Trophoblast cell (in vitro differentiated cells and primary cell): ENCODE results near the gene C19orf38.
A peak's percentile ranks its signal among the peaks of the same experiment; 100 is the strongest.

ENCODE experiments used
- DNase-seq, 2 donors: peaks; one replicate each; pipeline ENCODE4 v3.0.0-alpha.2; 2016
- H2AFZ ChIP-seq: 2 replicates; pipeline ENCODE4 v1.6.1; 2013; ENCODE audit warnings: low read length, moderate library complexity, mild to moderate bottlenecking; ENCODE audit not compliant: insufficient read depth, poor library complexity
- H2AK5ac ChIP-seq: 2 replicates; pipeline ENCODE4 v1.6.1; 2013; ENCODE audit warnings: mild to moderate bottlenecking, low read length
- H2BK120ac ChIP-seq: 2 replicates; pipeline ENCODE4 v1.6.1; 2013; ENCODE audit warnings: low read length, mild to moderate bottlenecking, moderate library complexity; ENCODE audit not compliant: insufficient read depth, poor library complexity
- H2BK12ac ChIP-seq: 2 replicates; pipeline ENCODE4 v1.6.1; 2013; ENCODE audit warnings: mild to moderate bottlenecking, low read length, moderate library complexity
- H2BK5ac ChIP-seq: 2 replicates; pipeline ENCODE4 v1.6.1; 2013; ENCODE audit warnings: low read length, low read depth, moderate library complexity, mild to moderate bottlenecking; ENCODE audit not compliant: poor library complexity
- H3K14ac ChIP-seq: 2 replicates; pipeline ENCODE4 v1.6.1; 2013; ENCODE audit warnings: mild to moderate bottlenecking, low read length
- H3K18ac ChIP-seq: 2 replicates; pipeline ENCODE4 v1.6.1; 2013; ENCODE audit warnings: mild to moderate bottlenecking, low read length
- H3K23ac ChIP-seq: 2 replicates; pipeline ENCODE4 v1.6.1; 2013; ENCODE audit warnings: low read length
- H3K27ac ChIP-seq: 2 replicates; pipeline ENCODE4 v1.5.1; 2013; ENCODE audit warnings: low read depth, mild to moderate bottlenecking, inconsistent platforms, low read length, moderate library complexity
- H3K27me3 ChIP-seq: 2 replicates; pipeline ENCODE4 v1.6.1; 2013; ENCODE audit warnings: inconsistent platforms, mild to moderate bottlenecking, low read length, moderate library complexity; ENCODE audit not compliant: insufficient read depth
- H3K36me3 ChIP-seq, 2 experiments: 1 replicate in 1 of 2; 2 replicates in 1 of 2; pipeline ENCODE4 v1.6.1; 2013; ENCODE audit warnings: low read length in 2 of 2, mild to moderate bottlenecking in 2 of 2, moderate library complexity in 1 of 2; ENCODE audit not compliant: insufficient read depth in 2 of 2, control insufficient read depth in 1 of 2
- H3K4ac ChIP-seq: 2 replicates; pipeline ENCODE4 v1.6.1; 2013; ENCODE audit warnings: low read depth, mild to moderate bottlenecking, low read length, moderate library complexity
- H3K4me1 ChIP-seq, 2 experiments: 1 replicate in 1 of 2; 2 replicates in 1 of 2; pipeline ENCODE4 v1.6.1; 2013; ENCODE audit warnings: low read length in 2 of 2, mild to moderate bottlenecking in 2 of 2, moderate library complexity in 1 of 2; ENCODE audit not compliant: insufficient read depth in 2 of 2, control insufficient read depth in 1 of 2
- H3K4me2 ChIP-seq: 2 replicates; pipeline ENCODE4 v1.6.1; 2013; ENCODE audit warnings: inconsistent platforms, mild to moderate bottlenecking, low read length, moderate library complexity
- H3K4me3 ChIP-seq: 2 replicates; pipeline ENCODE4 v1.5.1; 2013; ENCODE audit warnings: mild to moderate bottlenecking, low read depth, low read length, inconsistent platforms
- H3K79me1 ChIP-seq: one replicate; pipeline ENCODE4 v1.6.1; 2013; ENCODE audit warnings: low read length
- H3K79me2 ChIP-seq: 2 replicates; pipeline ENCODE4 v1.6.1; 2013; ENCODE audit warnings: low read length, mild to moderate bottlenecking; ENCODE audit not compliant: control insufficient read depth, insufficient read depth, poor library complexity
- H3K9ac ChIP-seq: 2 replicates; pipeline ENCODE4 v1.6.1; 2013; ENCODE audit warnings: mild to moderate bottlenecking, low read length
- H3K9me3 ChIP-seq: 2 replicates; pipeline ENCODE4 v1.6.1; 2013; ENCODE audit warnings: low read depth, mild to moderate bottlenecking, control low read depth, inconsistent platforms, low read length; ENCODE audit not compliant: insufficient read depth
- H4K12ac ChIP-seq: 2 replicates; pipeline ENCODE4 v1.6.1; 2013; ENCODE audit warnings: low read depth, mild to moderate bottlenecking, low read length, moderate library complexity
- H4K8ac ChIP-seq: 2 replicates; pipeline ENCODE4 v1.6.1; 2013; ENCODE audit warnings: low read depth, mild to moderate bottlenecking, low read length, moderate library complexity
- H4K91ac ChIP-seq: one replicate; pipeline ENCODE4 v1.6.1; 2013; ENCODE audit warnings: low read depth, mild to moderate bottlenecking, low read length, moderate library complexity
- WGBS: extraction: QIAGEN DNeasy Blood & Tissue Kit; methylation state at CpG from one replicate; pipeline ENCODE4 v1.1.7; 2013; ENCODE audit warnings: missing lambda C conversion rate; ENCODE audit not compliant: insufficient read length, insufficient coverage; ENCODE audit errors: extremely low coverage; 5-methylcytosine and 5-hydroxymethylcytosine counted together

Gene C19orf38

DNA sequence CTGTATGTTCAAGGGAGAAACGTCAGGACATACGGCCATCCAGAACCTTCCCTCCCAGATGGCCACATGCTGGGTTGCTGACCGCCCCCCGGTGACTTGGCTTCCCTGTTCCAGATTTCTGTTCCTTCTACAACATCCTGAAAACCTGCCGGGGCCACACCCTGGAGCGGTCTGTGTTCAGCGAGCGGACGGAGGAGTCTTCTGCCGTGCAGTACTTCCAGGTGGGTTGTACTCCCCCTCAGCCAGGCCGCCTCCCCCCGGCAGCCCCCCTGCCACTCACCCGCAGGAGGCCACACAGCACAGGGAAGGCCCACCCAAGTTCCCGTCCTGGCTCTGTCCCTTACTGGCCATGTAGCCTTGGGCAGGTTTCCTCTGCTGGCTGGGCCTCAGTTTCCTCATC, 59.7 kb downstream of the C19orf38 start:
- no peak overlapping the region for H2BK120ac ChIP-seq
- H3K27me3 ChIP-seq = no peaks in the 10 kb centered on the region
- H2BK12ac ChIP-seq = no peak overlapping the region
- no peak overlapping the region for H3K4me2 ChIP-seq
- no peak for DNase-seq
- no peak overlapping the region for H3K14ac ChIP-seq
- H4K91ac ChIP-seq = no peak overlapping the region
- no peak overlapping the region for H2AK5ac ChIP-seq
- H3K4me1 ChIP-seq = peaks cover 5 to 6% of the 10 kb centered on the region in 2 experiments
- no peak overlapping the region for H3K4me3 ChIP-seq
- H4K12ac ChIP-seq = no peak overlapping the region
- peaks cover 1% of the 10 kb centered on the region for H3K79me2 ChIP-seq
- no CpG with 5 or more reads among the region's 14 CpGs for WGBS
- no peak overlapping the region for H2AFZ ChIP-seq
- peaks cover 3% of the 10 kb centered on the region for H3K79me1 ChIP-seq
- no peak overlapping the region for H2BK5ac ChIP-seq
- H4K8ac ChIP-seq = no peak overlapping the region
- H3K4ac ChIP-seq = no peak overlapping the region
- H3K18ac ChIP-seq = no peak overlapping the region
- no peak overlapping the region for H3K27ac ChIP-seq
- H3K23ac ChIP-seq = no peak overlapping the region
- H3K9ac ChIP-seq = no peak overlapping the region
- H3K36me3 ChIP-seq = peaks cover 37 to 50% of the 10 kb centered on the region in 2 experiments
- H3K9me3 ChIP-seq = no peaks in the 10 kb centered on the region

DNA sequence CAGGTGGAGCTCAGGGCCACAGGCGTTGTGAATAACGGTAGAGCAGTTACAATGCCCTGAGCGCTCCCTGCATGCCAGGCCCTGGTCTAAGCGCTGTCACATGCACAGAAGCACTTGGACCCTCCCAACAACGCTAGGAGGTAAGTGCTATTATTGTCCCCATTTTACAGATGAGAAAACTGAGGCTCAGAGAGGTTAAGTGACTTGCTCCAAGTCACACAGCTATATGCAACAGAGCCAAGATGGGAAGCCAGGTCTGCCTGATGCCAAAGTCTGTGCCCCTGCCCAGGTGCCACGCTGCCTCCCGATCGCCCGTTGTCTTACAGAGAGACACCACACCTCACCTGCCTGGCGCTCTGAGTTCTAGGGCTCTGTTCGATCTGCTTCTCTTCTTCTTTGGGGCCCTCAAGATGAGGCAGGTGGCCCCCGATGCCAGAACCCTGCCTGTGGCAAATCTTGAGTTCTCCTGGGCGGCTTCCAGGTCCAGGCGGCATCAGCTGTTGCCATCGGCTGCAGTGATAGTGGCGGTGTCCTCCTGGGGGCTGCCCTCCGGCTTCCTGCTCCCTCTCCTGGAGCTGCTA, 60.3 kb downstream of the C19orf38 start:
- peaks cover 1% of the 10 kb centered on the region for H3K79me2 ChIP-seq
- no peak overlapping the region for H3K14ac ChIP-seq
- H2AK5ac ChIP-seq = no peak overlapping the region
- no peak overlapping the region for H3K4ac ChIP-seq
- H4K91ac ChIP-seq = no peak overlapping the region
- H3K36me3 ChIP-seq = peaks cover 39 to 50% of the 10 kb centered on the region in 2 experiments
- H3K27ac ChIP-seq = no peak overlapping the region
- peak overlapping the region; percentile 10 for H3K4me3 ChIP-seq
- H4K8ac ChIP-seq = no peak overlapping the region
- no peak overlapping the region for H4K12ac ChIP-seq
- H3K27me3 ChIP-seq = no peaks in the 10 kb centered on the region
- DNase-seq = no peak
- H3K79me1 ChIP-seq = peaks cover 3% of the 10 kb centered on the region
- H3K9me3 ChIP-seq = no peaks in the 10 kb centered on the region
- WGBS = no CpG with 5 or more reads among the region's 17 CpGs
- H2AFZ ChIP-seq = no peak overlapping the region
- peaks cover 5 to 6% of the 10 kb centered on the region in 2 experiments for H3K4me1 ChIP-seq
- peak overlapping the region; percentile 30 for H3K18ac ChIP-seq
- H3K4me2 ChIP-seq = no peak overlapping the region
- no peak overlapping the region for H2BK12ac ChIP-seq
- no peak overlapping the region for H3K23ac ChIP-seq
- no peak overlapping the region for H2BK120ac ChIP-seq
- no peak overlapping the region for H3K9ac ChIP-seq
- no peak overlapping the region for H2BK5ac ChIP-seq

DNA sequence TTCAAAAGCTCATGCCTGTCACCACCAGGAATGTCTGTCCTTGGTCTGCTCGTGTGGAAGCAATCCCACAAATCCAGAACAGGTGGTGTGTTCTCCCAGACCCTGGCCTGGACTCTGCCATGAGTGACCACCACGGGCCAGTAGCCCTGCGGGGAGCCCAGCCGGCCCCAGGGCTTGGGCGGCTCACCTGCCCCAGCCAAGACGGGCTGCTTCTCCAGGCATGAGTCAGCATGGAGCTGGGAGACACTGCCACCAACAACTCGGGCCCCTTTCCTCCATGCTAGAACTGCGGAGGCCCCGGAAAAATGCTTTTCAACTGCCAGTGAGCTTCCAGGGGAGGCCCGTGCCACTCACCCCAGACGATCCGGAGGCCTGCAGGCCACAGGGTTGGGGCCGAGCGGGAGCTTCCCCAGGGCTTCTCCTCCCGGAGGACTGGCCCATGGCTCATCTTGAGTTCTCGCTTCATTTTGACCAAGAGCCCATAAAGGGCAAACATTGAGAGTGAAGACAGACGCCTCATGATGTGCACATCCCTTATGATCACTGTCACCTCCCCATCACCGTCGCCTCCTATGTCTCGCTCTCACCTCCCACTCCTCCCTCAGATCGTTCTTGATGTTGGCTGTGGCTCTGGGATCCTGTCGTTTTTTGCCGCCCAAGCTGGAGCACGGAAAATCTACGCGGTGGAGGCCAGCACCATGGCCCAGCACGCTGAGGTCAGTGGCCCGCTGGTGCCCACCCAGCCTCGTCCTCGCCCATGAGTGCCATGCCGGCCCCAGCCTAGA, 63.6 kb downstream of the C19orf38 start:
- H3K4me3 ChIP-seq = no peak overlapping the region
- WGBS = no CpG with 5 or more reads among the region's 31 CpGs
- H3K4ac ChIP-seq = no peak overlapping the region
- peak overlapping the region; percentile 0 for H2BK120ac ChIP-seq
- H3K36me3 ChIP-seq = peaks cover 61 to 64% of the 10 kb centered on the region in 2 experiments
- no peaks in the 10 kb centered on the region for H3K27me3 ChIP-seq
- peaks cover 9 to 12% of the 10 kb centered on the region in 2 experiments for H3K4me1 ChIP-seq
- no peak overlapping the region for H4K8ac ChIP-seq
- no peak overlapping the region for H3K9ac ChIP-seq
- H3K18ac ChIP-seq = peak overlapping the region; percentile 55
- peak overlapping the region; percentile 36 for H2BK5ac ChIP-seq
- H3K9me3 ChIP-seq = no peaks in the 10 kb centered on the region
- DNase-seq = peak; percentile 46 to 50
- H3K79me2 ChIP-seq = no peaks in the 10 kb centered on the region
- H3K27ac ChIP-seq = peak overlapping the region; percentile 35
- H3K79me1 ChIP-seq = peaks cover 3% of the 10 kb centered on the region
- H3K14ac ChIP-seq = no peak overlapping the region
- H4K12ac ChIP-seq = peak overlapping the region; percentile 22
- peak overlapping the region; percentile 18 for H2AK5ac ChIP-seq
- no peak overlapping the region for H3K23ac ChIP-seq
- H2BK12ac ChIP-seq = peak overlapping the region; percentile 75
- H4K91ac ChIP-seq = peak overlapping the region; percentile 56
- H2AFZ ChIP-seq = no peak overlapping the region
- no peak overlapping the region for H3K4me2 ChIP-seq

DNA sequence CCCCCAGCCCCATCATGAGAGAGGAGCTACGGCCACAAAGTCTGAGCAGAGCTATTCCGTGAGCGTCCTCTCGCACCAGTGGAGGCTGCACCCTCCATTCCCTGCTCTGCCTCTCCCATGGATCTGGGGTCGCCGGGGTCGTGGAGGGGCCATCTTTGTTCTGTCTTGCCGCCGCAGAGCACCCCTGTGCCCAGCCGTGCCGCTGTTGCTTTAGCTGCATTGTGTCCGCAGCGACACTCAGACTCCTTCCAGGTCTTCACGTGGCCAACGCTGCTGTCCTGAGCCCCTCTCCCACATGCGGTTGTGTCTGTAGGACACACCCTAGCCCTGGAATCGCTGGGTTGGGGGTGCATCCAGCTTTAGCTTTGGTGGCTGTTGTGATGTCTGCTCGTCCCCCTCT, 64.4 kb downstream of the C19orf38 start:
- Histone ChIP-seq H3K18ac (no peak overlapping the region), H3K4me3 (no peak overlapping the region), H2BK120ac (no peak overlapping the region), H3K27ac (no peak overlapping the region), H3K4ac (no peak overlapping the region), H2BK12ac (no peak overlapping the region), H3K79me2 (no peaks in the 10 kb centered on the region), H3K36me3 (peaks cover 60 to 61% of the 10 kb centered on the region in 2 experiments), H2BK5ac (no peak overlapping the region), H3K9me3 (no peaks in the 10 kb centered on the region), H3K79me1 (peaks cover 3% of the 10 kb centered on the region), H3K27me3 (no peaks in the 10 kb centered on the region), H3K4me2 (no peak overlapping the region), H2AFZ (no peak overlapping the region), H2AK5ac (peak overlapping the region; percentile 18), H4K12ac (no peak overlapping the region), H4K91ac (no peak overlapping the region), H3K14ac (no peak overlapping the region), H3K4me1 (peaks cover 9 to 12% of the 10 kb centered on the region in 2 experiments), H4K8ac (no peak overlapping the region), H3K23ac (no peak overlapping the region), H3K9ac (no peak overlapping the region)
- no CpG with 5 or more reads among the region's 18 CpGs for WGBS
- DNase-seq = no peak
